ENCODE measurements around the gene BDP1. TPM values are rescaled to one million over a fixed set of nuclear protein-coding genes. Genes with fewer than 3 reads are reported as not detected.
"Not testable (repeated sequence)": the region's sequence is repeated elsewhere in the genome, so short reads cannot be mapped to it uniquely, and the experiment has no call there.

BDP1 gene
- polyA plus RNA-seq, 3 donors from 2014 or later, result 1.3 to 15.0 (median 4.7) TPM

- Mint-ChIP-seq H3K27ac (no peak overlapping the region), H3K36me3 (peaks cover 26 to 52% (median 39%) of the 10 kb centered on the region in 3 donors), H3K4me1 (peaks cover 0 to 1% of the 10 kb centered on the region in 2 donors), H3K9me3 (no peaks in the 10 kb centered on the region), H3K27me3 (ENCODE audit: low read depth in 3 of 3) (no peaks in the 10 kb centered on the region), H3K4me3 (no peak overlapping the region)
- DNase-seq, result no peak
These were observed 37.6 kb downstream of the BDP1 start for GRCh38 chr5:71492817-71493615.

GRCh38 chr5:71494202-71494601 is 38.8 kb downstream of the BDP1 start:
- H3K27me3 Mint-ChIP-seq (ENCODE audit: low read depth in 3 of 3); H3K4me1 Mint-ChIP-seq; H3K4me3 Mint-ChIP-seq; H3K9me3 Mint-ChIP-seq; DNase-seq: not testable (repeated sequence)
- Mint-ChIP-seq H3K36me3 (peaks cover 22 to 46% (median 36%) of the 10 kb centered on the region in 3 donors), H3K27ac (peak overlapping the region in 1 of 6 donors; percentile 45)

GRCh38 chr5:71498756-71499155 is 43.3 kb downstream of the BDP1 start:
- not testable (repeated sequence) for H3K27me3 Mint-ChIP-seq (ENCODE audit: low read depth in 3 of 3); H3K4me3 Mint-ChIP-seq; H3K27ac Mint-ChIP-seq; H3K4me1 Mint-ChIP-seq; H3K9me3 Mint-ChIP-seq; DNase-seq
- peaks cover 22 to 35% (median 24%) of the 10 kb centered on the region in 3 donors for H3K36me3 Mint-ChIP-seq

- H3K4me3 Mint-ChIP-seq, result no peak overlapping the region
- H3K27ac Mint-ChIP-seq, result no peak overlapping the region
- no peaks in the 10 kb centered on the region for H3K4me1 Mint-ChIP-seq
- H3K36me3 Mint-ChIP-seq, result peaks cover 36 to 49% (median 38%) of the 10 kb centered on the region in 3 donors
- H3K9me3 Mint-ChIP-seq, result no peaks in the 10 kb centered on the region
- DNase-seq, result no peak
- H3K27me3 Mint-ChIP-seq (ENCODE audit: low read depth in 3 of 3), result no peaks in the 10 kb centered on the region
These were observed 48.1 kb downstream of the BDP1 start for GRCh38 chr5:71503536-71503935.

GRCh38 chr5:71522151-71522550 is 66.7 kb downstream of the BDP1 start:
- Mint-ChIP-seq H3K4me1 (no peaks in the 10 kb centered on the region), H3K4me3 (no peak overlapping the region), H3K36me3 (peaks cover 34 to 38% (median 36%) of the 10 kb centered on the region in 3 donors), H3K9me3 (no peaks in the 10 kb centered on the region), H3K27me3 (ENCODE audit: low read depth in 3 of 3) (no peaks in the 10 kb centered on the region), H3K27ac (no peak overlapping the region)
- no peak for DNase-seq

- not testable (repeated sequence) for DNase-seq; H3K4me1 Mint-ChIP-seq; H3K9me3 Mint-ChIP-seq; H3K27me3 Mint-ChIP-seq (ENCODE audit: low read depth in 3 of 3); H3K27ac Mint-ChIP-seq; H3K4me3 Mint-ChIP-seq
- peaks cover 24 to 28% (median 25%) of the 10 kb centered on the region in 3 donors for H3K36me3 Mint-ChIP-seq
These were observed 70.2 kb downstream of the BDP1 start for GRCh38 chr5:71525611-71526010.

- Mint-ChIP-seq H3K36me3 (peaks cover 16 to 19% (median 16%) of the 10 kb centered on the region in 3 donors), H3K4me3 (no peak overlapping the region), H3K4me1 (peaks cover 3% of the 10 kb centered on the region in 2 donors), H3K9me3 (no peaks in the 10 kb centered on the region), H3K27ac (peak overlapping the region in 2 of 6 donors; percentile 20 to 48), H3K27me3 (ENCODE audit: low read depth in 3 of 3) (no peaks in the 10 kb centered on the region)
- DNase-seq, result no peak
These were observed 72.8 kb downstream of the BDP1 start for GRCh38 chr5:71528206-71528605.

- Mint-ChIP-seq H3K36me3 (peaks cover 6 to 19% (median 10%) of the 10 kb centered on the region in 3 donors), H3K4me3 (no peak overlapping the region), H3K27ac (peak overlapping the region in 1 of 6 donors; percentile 4), H3K9me3 (no peaks in the 10 kb centered on the region), H3K4me1 (peaks cover 11 to 12% of the 10 kb centered on the region in 2 donors), H3K27me3 (ENCODE audit: low read depth in 3 of 3) (no peaks in the 10 kb centered on the region)
- no peak for DNase-seq
These were observed 74.2 kb downstream of the BDP1 start for GRCh38 chr5:71529682-71530081.

GRCh38 chr5:71533142-71533541 is 77.7 kb downstream of the BDP1 start:
- H3K36me3 Mint-ChIP-seq, result peaks cover 18 to 29% (median 18%) of the 10 kb centered on the region in 3 donors

GRCh38 chr5:71533615-71534014 is 78.2 kb downstream of the BDP1 start:
- Mint-ChIP-seq H3K36me3 (peaks cover 15 to 32% (median 19%) of the 10 kb centered on the region in 3 donors), H3K27me3 (ENCODE audit: low read depth in 3 of 3) (no peaks in the 10 kb centered on the region), H3K9me3 (no peaks in the 10 kb centered on the region), H3K27ac (peak overlapping the region; percentile 26 to 89 (median 67)), H3K4me1 (peaks cover 11 to 12% of the 10 kb centered on the region in 2 donors), H3K4me3 (no peak overlapping the region)
- DNase-seq, result peak; percentile 41 to 60 (median 50)

More at GRCh38 chr5:71533142-71533541, 77.7 kb downstream of the BDP1 start:
- H3K9me3 Mint-ChIP-seq, result no peaks in the 10 kb centered on the region
- peak overlapping the region in 3 of 6 donors; percentile 61 to 73 (median 68) for H3K27ac Mint-ChIP-seq
- no peak overlapping the region for H3K4me3 Mint-ChIP-seq
- H3K4me1 Mint-ChIP-seq, result peaks cover 11 to 12% of the 10 kb centered on the region in 2 donors
- DNase-seq, result no peak
- no peaks in the 10 kb centered on the region for H3K27me3 Mint-ChIP-seq (ENCODE audit: low read depth in 3 of 3)

GRCh38 chr5:71537687-71538086 is 82.2 kb downstream of the BDP1 start:
- H3K36me3 Mint-ChIP-seq, result peaks cover 29 to 54% (median 29%) of the 10 kb centered on the region in 3 donors
- H3K4me1 Mint-ChIP-seq, result peaks cover 10 to 12% of the 10 kb centered on the region in 2 donors
- H3K27ac Mint-ChIP-seq, result no peak overlapping the region
- no peak overlapping the region for H3K4me3 Mint-ChIP-seq
- no peaks in the 10 kb centered on the region for H3K27me3 Mint-ChIP-seq (ENCODE audit: low read depth in 3 of 3)
- no peaks in the 10 kb centered on the region for H3K9me3 Mint-ChIP-seq
- DNase-seq, result no peak

- not testable (repeated sequence) for H3K27ac Mint-ChIP-seq; H3K4me1 Mint-ChIP-seq; H3K9me3 Mint-ChIP-seq; DNase-seq; H3K27me3 Mint-ChIP-seq (ENCODE audit: low read depth in 3 of 3); H3K4me3 Mint-ChIP-seq
- peaks cover 30 to 62% (median 37%) of the 10 kb centered on the region in 3 donors for H3K36me3 Mint-ChIP-seq
These were observed 95.4 kb downstream of the BDP1 start for GRCh38 chr5:71550885-71551284.

- H3K4me1 Mint-ChIP-seq; H3K27me3 Mint-ChIP-seq (ENCODE audit: low read depth in 3 of 3); H3K4me3 Mint-ChIP-seq; DNase-seq; H3K9me3 Mint-ChIP-seq; H3K27ac Mint-ChIP-seq: not testable (repeated sequence)
- peaks cover 27 to 57% (median 33%) of the 10 kb centered on the region in 3 donors for H3K36me3 Mint-ChIP-seq
These were observed 96.1 kb downstream of the BDP1 start for GRCh38 chr5:71551582-71551981.

GRCh38 chr5:71552026-71552749 is 96.7 kb downstream of the BDP1 start:
- not testable (repeated sequence) for H3K27me3 Mint-ChIP-seq (ENCODE audit: low read depth in 3 of 3); DNase-seq; H3K4me3 Mint-ChIP-seq; H3K4me1 Mint-ChIP-seq; H3K27ac Mint-ChIP-seq; H3K9me3 Mint-ChIP-seq
- H3K36me3 Mint-ChIP-seq, result peaks cover 24 to 55% (median 30%) of the 10 kb centered on the region in 3 donors
